Measurements from ENCODE around the gene SHC1.

The SHC1 gene

GRCh38 chr1:154970631-154971340, at the start of gene SHC1:
SHC1 (minus strand) TSS chr1:154970747; CDS start chr1:154970526, 221 bp downstream.
- DNase-seq: peak; percentile 75 to 94

- no peak for DNase-seq
Observed at GRCh38 chr1:155019377-155020245, 49.1 kb upstream of the SHC1 start.

- no peak for DNase-seq
Observed at GRCh38 chr1:155018617-155019348, 48.2 kb upstream of the SHC1 start.

GRCh38 chr1:155017946-155018316, 47.4 kb upstream of the SHC1 start:
- DNase-seq: no peak

- peak; percentile 92 to 99 for DNase-seq
Observed at GRCh38 chr1:155017041-155017945, 46.7 kb upstream of the SHC1 start.

- DNase-seq: no peak
Observed at GRCh38 chr1:155016231-155016831, 45.8 kb upstream of the SHC1 start.

GRCh38 chr1:155015527-155016230, 45.1 kb upstream of the SHC1 start:
- DNase-seq: no peak

- no peak for DNase-seq
Observed at GRCh38 chr1:155014709-155015508, 44.4 kb upstream of the SHC1 start.

GRCh38 chr1:155013632-155014031, 43.1 kb upstream of the SHC1 start:
- peak in 1 of 2 experiments; percentile 44 for DNase-seq

GRCh38 chr1:155012776-155013602, 42.4 kb upstream of the SHC1 start:
- DNase-seq: no peak

- DNase-seq: peak; percentile 54 to 77
Observed at GRCh38 chr1:155012026-155012546, 41.5 kb upstream of the SHC1 start.

GRCh38 chr1:155011437-155012025, 41.0 kb upstream of the SHC1 start:
- no peak for DNase-seq

GRCh38 chr1:155011004-155011416, 40.5 kb upstream of the SHC1 start:
- DNase-seq: no peak

GRCh38 chr1:155010211-155010918, 39.8 kb upstream of the SHC1 start:
- DNase-seq: no peak

- no peak for DNase-seq
Observed at GRCh38 chr1:155009742-155010141, 39.2 kb upstream of the SHC1 start.

GRCh38 chr1:155009221-155009711, 38.7 kb upstream of the SHC1 start:
- DNase-seq: no peak

GRCh38 chr1:155008015-155008941, 37.7 kb upstream of the SHC1 start:
- DNase-seq: no peak

Measured in NCI-H526 (cell line).